SHP77 (cell line): ENCODE results near the gene MEP1A.
A peak's percentile ranks its signal among the peaks of the same experiment; 100 is the strongest.
"Not testable (repeated sequence)": the region's sequence is repeated elsewhere in the genome, so short reads cannot be mapped to it uniquely, and the experiment has no call there.

Source experiments
- DNase-seq, 2 experiments: peaks; one replicate each; lab custom pipeline; 2025; lab: John Stamatoyannopoulos, UW

The MEP1A gene

DNA sequence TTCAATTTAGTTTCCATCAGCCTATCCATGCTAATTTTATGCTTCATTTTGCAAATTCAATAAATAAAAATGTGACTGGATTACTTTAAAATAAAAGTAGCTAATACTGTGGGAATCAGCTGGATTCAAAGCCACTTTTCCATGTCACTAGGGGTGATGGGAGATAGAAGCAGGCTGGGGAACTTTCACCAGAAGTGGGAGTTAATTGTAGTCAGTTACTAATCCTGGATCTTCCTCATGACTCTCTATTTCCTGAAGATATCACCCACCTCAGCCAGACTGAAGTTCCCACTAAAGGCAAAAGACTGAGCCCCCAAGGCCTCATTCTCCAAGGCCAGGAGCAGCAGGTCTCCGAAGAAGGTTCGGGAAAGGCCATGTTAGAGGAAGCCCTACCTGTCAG lies 41.8 kb downstream of the MEP1A start:
- DNase-seq: not testable (repeated sequence)

DNA sequence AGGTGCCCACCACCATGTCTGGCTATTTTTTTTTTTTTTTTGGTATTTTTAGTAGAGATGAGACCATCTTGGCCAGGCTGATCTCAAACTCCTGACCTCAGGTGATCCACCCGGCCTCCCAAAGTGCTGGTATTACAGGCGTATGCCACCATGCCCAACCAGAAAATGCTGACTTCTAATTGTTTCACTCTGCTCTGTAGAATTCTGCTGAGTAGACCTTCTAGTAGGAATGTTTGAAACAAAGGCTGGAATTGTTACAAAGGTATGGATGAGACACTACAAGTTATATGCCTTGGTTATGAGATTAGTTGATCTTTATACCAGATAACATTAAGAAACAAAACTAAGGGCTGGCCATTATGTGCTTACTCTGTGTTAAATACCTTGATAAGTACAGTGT lies 44.8 kb downstream of the MEP1A start:
- no peak for DNase-seq

DNA sequence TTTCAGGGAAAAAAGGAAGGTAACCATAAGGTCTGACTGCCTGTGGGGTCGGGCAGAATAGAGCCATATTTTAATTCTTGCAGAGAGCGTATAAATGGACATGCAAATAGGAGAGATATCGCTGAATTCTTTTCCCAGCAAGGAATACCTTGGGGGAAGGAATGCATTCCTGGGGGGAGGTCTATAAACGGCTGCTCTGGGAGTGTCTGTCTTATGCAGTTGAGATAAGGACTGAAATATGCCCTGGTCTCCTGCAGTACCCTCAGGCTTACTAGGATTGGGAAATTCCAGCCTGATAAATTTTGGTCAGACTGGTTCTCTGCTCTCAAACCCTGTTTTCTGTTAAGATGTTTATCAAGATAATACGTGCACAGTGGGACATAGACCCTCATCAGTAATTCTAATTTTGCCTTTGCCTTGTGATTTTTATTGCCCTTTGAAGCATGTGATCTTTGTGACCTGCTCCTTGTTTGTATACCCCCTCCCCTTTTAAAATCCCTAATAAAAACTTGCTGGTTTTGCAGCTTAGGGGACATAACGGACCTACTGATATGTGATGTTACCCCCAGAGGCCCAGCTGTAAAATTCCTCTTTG lies 49.2 kb downstream of the MEP1A start:
- not testable (repeated sequence) for DNase-seq

DNA sequence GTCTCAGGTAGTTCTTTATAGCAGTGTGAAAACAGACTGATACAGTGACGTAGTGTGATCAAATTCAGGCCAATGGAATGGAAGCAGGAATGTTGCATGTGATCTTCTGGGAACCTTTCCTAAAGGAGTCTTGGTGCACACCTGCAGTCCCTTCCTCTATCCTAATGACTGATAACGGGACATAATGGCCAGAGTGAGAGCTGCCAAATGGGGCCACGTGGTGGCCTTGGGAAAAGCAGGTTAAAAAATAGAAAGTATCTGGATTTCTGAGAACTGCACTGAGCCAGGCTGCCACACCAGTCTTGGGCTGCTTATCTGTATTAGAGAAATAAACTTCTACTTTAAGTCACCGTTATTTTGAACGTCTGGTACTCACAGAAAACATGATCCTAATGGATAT lies 51.9 kb downstream of the MEP1A start:
- no peak for DNase-seq

DNA sequence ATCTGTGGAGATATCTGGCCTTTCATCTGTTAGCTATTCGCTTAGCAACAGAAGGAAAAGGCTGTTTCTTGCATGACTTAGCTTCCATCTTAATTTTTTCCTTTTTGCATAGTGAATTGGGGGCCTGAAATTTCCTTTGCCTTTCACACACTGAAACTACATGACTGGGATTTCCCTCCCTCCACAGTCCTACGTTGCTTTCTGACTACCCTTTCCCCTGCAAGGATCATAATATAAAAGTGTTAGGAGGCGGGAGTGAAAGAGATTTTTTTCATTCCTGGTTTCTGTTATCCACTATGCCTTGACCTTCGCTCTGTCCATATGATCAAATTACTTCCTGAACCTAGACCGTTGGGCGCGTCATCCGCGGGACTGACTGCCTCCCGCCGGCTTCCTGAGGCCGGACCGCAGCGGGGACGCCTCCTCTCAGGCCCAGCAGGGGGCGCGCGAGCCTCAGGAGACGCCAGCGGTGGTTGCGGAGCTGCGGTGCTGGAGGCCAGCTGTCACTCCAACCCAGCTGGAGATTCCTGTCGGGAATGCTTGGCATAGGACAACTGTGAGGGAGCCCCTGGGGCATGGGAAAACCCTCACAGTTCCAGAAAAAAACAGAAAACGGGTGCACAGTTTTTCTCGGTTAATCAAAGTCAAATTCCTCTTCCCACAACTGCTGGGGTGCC lies 55.6 kb downstream of the MEP1A start:
- peak; percentile 49 to 70 for DNase-seq

DNA sequence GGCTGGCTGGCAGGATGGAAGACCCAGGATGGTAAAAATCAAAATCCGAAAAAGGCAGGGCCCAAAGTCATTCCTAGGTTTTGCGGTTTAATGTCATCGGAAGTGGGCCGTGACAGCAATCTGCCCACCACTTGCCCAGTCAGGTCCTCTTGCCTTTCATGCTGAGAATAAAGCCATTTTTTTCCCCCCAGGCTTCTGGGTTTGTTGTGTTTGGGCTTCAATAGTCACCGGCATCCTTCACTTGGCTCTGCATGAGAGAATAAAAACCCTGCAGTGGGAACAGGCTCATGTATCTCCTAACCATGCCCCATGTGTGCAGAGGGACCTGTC lies 56.1 kb downstream of the MEP1A start:
- no peak for DNase-seq

DNA sequence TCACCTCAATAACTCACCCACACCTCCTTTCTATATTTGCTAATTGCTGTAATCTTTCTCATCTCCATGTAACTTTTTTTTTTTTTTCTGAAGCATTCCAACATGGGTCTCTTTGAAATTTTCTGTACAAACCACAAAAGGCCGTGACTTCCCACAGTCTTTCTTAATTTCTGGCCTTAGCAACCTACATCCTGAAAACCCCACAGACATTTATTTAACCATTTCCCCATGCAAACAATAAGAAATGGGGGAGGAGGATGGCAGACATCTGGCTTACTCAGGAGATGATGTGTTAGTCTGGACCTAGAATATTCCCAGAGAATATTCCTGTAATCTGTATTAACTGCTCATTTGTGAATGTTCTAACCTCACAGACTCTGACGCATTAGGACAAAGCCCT lies 57.6 kb downstream of the MEP1A start:
- DNase-seq: no peak

DNA sequence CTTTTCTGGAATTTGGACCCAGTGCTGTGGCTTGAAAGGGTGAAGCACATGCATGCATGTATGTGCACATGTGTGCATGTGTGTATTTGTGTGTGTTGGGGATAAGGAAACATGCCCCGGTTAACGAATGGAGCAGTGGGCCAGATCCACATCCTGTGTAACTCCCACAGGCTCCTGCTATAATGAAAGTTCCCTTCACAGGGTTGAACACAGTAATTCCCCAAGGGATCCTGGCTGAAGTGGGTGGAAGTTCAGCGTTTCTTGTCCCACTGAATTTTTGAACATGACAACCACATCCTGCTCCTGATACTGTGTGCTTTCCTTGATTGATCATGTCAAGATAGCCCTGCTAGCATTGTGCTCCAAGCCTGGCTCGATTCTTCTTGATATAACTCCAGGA lies 58.4 kb downstream of the MEP1A start:
- not testable (repeated sequence) for DNase-seq

DNA sequence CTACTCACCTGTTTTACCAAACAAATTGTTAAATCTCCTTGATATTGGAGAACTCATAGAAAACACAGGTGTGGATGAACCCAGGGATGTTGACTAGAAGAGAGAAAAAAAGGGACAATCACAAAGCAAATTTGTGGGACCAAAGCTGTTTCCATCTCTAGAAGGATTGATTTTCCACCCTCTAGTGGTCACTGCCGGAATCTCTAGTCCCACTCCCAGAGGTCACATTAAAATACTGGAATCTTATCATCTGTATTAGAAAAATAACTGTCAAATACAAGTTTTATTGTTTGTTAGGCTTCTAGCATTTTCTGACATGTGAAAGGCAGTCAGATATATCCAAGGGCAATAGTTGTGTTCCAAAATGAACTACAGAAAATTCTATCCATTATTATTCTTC lies 62.8 kb downstream of the MEP1A start:
- DNase-seq: peak; percentile 6 to 9

DNA sequence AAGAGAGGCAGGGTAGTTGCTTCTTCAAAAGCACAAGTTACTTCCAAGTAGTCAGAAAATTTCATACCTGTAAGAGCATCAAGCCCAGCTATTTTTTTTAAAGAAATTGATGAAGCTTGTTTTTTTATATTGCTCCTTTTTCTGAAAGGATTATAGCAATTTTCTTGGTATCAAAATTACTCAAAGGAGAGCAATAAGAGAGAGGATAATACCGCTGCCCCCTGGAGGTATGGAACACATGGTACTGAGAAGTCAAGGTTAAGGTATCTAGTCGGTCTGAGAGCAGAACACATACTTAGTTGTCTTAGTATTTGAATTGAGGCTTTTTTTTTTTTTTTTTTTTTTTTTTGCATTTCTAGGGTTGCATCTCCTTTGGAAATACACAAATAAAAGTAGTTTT lies 69.2 kb downstream of the MEP1A start:
- DNase-seq: no peak

DNA sequence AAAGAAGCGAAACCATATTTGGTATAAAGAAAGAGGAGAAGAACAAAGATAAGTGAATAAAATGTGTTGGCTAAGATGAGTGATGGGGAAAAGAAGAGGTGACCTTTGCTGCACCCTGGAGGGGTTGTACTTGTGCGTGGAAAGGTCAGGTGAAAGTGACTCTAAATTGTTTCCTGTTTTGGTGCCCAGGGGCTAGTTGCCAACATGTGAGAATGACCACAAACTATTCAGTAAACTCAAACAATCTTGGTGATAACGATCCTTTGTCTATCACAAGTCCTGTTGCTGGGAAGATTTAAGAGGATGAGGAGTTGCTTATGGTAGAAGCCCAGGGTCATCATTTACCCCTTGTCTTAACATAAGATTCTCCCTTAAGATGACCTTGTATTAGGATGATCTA lies 70.6 kb downstream of the MEP1A start:
- no peak for DNase-seq

DNA sequence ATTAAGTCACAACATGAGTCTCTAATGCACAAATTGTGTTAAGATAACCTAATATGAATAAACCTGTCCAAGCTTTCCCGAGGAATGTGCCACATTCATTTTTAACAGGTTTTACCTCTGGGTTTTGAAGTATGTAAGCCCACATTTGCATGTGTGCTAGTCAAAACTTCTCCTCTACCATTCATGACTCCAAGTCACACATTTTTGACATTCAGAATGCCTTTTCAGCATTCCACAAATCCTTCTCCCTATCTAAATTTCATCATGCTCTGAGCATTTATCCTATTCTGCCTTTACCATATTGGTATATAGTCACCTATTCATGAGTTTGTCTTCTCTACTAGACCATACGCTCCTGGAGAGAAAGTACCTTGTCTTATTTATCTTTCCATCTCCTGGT lies 72.0 kb downstream of the MEP1A start:
- no peak for DNase-seq

DNA sequence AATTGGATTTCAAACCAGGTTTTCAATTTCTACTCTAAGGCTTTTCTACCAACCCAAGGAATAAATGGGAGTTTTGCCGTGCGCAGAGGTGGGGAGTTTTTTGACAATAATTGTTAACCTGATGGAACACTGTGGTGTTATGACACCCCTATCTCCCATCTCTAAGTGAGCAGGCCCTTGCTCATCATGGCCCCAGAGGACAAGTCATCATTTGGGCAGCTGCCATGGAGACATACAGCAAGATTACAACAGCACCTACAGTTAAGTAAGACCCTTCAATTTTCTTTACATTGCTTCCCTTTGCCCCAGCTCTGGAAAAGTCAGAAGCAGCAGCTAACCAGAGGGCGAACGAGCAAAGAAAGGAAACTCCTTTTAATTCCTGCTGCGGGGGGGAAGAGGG lies 74.2 kb downstream of the MEP1A start:
- DNase-seq: no peak

DNA sequence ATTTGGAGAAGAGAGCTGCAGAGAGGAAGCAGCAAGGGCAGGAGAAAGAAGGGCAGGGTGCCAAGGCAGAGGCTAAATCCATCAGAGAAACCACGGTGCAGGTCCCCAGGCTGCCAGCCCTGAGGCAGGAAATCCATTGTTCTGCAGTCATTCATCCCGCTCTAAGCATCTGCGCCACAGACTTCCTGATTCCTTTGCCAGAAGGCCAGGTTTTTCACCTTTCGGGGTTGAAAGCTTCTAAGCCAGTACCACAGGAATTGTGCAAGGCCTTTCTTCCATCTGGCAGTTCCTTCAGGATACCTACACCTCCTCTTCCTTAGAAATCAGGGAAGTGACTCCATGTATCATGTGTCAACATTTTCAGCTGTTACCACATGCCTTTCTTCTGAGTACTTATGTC lies 82.9 kb downstream of the MEP1A start:
- peak in 1 of 2 experiments; percentile 25 for DNase-seq

DNA sequence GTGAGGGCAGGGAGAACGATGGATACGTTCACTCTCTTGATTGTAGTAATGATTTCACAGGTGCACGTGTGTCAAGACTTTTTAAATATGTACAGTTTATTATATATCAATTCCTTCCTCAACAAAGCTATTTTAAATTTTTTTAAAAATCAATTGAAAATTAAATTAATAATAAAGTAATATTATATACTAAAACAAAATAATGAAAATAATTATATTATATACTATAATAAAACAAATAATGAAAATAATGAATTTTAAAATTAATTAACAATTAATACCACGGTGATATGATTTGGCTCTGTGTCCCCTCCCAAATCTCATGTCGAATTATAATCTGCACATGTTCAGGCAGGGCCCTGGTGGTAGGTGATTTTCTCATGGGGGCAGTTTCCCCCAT lies 85.8 kb downstream of the MEP1A start:
- no peak for DNase-seq

DNA sequence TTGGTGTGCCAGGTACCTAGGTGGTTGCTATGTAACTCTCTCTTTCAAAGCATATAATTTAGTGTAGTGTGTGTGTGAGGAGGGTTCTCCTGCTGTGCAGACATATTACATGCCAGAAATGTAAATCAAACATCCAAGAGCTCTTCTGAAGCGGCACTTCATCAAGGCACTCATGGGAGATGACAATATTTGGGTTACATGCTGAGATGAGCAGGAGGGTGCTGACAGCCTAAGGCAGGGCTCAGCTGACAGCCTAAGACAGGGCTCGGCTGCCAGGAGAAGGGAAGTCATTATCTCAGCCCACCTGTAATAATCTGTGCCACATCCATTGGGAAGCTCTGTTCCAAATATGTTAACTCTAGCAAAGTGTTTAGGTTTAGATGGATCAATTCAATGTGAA lies 89.5 kb downstream of the MEP1A start:
- no peak for DNase-seq

DNA sequence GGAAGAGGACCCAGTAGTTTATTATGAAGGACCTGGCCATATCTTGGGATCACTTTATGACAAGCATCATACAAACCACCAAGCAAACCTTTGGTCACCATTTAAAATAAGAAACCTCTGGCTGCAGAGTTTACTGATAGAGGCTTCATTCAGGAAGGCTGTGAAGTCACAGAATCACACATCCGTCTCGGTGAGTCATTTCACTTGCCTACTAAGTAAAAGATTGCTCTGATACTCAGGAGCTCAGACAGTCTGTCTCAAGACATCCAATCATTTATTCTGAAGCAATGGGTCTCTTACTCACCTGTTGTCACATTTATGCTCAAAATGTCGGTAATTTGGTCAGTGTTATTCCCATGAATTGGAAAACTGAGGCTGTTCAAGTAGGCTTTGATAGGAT lies 94.8 kb downstream of the MEP1A start:
- DNase-seq: no peak

DNA sequence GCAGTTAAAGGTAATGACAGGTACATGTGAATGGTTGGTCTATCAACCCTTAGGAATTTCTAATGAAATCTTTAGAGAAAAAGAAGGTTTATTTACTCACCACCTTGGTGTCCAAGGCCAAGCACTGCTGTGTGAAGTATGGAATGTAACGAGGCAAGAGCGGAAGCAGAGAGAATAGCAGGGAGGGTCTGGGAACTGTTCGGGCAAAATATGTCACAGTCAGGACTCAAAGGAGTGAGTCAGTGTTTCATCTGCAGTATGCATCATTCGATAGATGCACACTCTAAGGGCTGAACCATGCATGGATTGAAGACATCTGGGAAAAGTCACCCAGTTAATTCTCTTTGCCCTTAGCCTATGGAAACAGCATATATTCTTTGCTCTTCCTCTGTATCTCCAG lies 95.4 kb downstream of the MEP1A start:
- DNase-seq: no peak
